GM21528 (cell line): ENCODE measurements around the gene LAMA2.

Experiments
- ATAC-seq: cut with Tn5 transposase; IDR thresholded peaks from one replicate; pipeline ENCODE4 v1.9.1; 2021; ENCODE audit warnings: mild to moderate bottlenecking, moderate library complexity; ENCODE audit not compliant: unreplicated experiment, low FRiP score

Gene LAMA2

DNA sequence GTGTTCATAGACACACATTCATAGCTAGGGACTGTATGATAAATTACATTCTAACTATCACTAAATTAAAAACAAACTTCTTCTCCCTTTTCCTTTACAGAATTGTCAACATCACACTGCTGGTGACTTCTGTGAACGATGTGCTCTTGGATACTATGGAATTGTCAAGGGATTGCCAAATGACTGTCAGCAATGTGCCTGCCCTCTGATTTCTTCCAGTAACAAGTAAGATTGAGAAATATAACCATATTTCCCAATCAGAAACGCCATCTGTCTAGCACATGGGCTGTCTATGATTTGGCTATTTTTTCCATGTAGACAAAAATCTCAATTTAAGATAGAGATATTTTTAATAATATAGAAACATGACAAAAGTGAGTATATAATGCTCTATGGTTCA is 459.3 kb downstream of the LAMA2 start:
- no peak for ATAC-seq

DNA sequence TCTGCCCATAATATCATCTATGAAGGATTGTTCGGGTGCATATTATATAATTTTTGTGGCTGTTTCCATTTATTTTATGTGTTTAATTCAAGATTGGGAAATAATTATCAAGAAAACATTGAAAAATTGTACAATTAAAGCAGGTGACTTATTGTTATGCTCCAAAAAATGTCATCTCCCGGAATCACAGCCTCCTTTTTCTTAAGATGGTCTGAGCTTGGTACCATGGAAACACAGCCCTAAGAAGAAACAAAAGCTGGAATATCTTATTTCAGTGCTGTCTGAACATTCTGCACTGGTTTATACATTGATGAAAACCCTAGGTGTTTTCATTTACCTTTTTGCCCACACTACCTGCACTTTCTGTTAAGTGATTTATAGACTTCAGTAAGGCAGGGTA is 459.9 kb downstream of the LAMA2 start:
- no peak for ATAC-seq

DNA sequence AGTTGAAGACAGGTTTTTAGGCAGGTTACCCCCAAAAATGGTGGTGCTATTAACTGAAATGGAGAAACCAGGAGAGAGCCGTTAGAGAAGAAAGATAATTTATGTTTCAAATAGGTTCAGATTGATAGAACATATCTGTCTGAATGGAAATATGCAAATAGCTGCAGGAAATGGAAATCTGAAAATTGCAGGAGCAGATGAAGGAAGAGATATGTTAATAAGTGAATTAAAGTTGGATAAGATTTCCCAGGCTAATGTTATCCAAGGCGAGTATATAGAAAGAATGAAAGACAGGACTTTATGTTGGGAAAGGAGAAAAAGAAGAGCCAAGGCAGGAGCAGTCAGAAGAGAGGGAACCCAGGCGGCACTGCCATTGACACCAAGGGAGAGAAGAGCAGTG is 461.4 kb downstream of the LAMA2 start:
- ATAC-seq = no peak

DNA sequence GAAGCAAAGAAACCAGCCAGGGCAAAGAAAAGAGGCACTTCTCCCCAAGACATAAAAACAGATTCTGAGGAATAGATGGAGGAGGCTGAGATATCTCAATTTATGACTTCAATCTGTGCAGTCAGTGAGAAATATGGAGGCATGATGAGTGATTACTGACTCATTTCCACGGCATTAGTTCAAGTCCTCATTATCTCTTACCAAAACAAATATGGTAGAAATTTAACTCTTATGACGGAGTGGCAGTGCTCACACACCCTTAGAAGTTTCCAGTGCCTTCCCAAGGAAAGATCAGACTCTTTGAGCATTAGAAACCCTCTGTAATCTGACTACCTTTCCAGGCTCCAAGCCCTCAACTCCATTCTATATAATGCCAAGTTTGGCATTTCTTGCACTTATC is 463.0 kb downstream of the LAMA2 start:
- ATAC-seq = no peak

DNA sequence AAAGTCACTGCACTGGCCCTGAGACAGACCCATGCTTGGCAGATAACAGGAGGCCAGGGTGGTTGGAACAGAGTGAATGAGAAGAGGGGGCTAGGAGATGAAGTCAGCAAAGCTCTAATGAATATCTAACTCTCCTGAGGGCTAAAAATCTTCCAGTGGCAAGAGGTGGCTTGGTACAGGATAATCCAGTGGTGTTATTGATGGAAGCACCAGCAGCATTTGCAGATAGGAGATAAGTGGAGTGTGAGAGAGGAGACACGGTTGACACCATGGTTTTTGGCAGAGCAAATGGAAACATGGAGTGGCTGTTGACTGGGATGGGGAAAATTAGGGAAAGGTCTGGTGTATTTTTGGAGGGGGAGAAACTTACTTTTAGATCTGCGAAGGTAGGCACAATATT is 464.0 kb downstream of the LAMA2 start:
- ATAC-seq = no peak

DNA sequence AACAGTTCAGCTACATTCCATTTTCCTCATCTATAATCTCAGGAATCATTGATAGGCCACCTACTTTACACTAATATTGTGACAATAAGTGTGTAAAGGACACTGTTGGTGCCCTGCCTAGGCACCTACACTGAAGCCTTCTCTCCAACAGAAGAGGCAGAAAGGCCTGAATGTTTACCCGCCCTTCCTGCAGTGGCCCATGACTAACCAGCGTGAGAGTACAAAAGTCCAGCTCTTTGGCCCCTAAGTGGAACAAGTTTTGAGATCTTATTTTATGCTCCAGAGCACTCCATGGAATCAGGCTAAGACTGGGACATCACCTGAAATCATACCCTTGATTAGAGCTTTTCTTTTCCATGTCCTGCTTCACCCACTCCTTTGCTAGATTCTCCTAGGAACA is 467.3 kb downstream of the LAMA2 start:
- ATAC-seq = no peak

DNA sequence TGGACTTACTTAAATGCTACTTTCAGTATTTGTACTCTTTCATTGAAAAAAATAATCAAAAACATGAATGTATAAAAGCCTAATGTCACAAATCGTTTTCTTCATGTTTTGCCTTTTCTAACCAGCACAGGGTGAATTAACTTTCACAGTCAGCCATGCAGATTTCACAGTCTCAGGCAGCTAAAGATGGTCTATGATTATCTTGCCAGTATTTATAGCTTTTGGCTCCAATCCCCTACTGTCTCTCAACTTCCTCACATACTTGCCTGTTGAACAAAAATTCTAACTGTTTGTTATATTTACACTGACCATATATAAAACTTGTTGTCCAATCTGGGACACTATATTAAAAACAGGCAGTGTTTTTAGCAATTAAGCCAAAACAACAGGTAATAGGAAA is 468.9 kb downstream of the LAMA2 start:
- no peak for ATAC-seq

DNA sequence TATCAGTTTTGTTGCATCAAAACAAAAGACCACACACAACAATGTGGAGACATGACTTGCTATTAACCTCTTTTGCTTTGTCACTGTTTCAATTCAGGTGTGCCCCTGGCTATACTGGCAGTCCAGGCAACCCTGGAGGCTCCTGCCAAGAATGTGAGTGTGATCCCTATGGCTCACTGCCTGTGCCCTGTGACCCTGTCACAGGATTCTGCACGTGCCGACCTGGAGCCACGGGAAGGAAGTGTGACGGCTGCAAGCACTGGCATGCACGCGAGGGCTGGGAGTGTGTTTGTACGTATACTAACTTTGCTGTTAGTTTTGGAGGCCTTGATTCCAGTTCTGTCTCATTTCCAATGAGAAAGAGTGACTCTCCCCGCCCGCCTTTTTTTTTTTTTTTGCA is 470.1 kb downstream of the LAMA2 start:
- no peak for ATAC-seq

DNA sequence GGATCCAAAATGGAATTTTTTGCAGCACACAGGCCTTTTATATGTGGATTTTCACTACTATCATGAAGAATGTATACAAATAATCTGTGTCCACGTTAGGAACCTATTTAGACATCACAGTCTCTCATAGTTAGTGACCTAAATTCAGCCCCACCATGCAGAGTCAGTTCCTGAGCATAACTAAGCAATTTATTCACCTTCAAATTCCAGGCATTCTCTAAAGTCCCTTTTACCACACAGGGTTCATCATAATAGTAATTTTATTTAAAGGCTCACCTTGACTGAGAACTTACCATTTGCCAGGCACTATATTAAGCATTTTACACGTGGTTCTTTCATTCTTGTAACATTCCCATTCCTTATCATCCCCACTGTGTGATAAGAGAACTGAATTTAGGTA is 473.2 kb downstream of the LAMA2 start:
- ATAC-seq = no peak

DNA sequence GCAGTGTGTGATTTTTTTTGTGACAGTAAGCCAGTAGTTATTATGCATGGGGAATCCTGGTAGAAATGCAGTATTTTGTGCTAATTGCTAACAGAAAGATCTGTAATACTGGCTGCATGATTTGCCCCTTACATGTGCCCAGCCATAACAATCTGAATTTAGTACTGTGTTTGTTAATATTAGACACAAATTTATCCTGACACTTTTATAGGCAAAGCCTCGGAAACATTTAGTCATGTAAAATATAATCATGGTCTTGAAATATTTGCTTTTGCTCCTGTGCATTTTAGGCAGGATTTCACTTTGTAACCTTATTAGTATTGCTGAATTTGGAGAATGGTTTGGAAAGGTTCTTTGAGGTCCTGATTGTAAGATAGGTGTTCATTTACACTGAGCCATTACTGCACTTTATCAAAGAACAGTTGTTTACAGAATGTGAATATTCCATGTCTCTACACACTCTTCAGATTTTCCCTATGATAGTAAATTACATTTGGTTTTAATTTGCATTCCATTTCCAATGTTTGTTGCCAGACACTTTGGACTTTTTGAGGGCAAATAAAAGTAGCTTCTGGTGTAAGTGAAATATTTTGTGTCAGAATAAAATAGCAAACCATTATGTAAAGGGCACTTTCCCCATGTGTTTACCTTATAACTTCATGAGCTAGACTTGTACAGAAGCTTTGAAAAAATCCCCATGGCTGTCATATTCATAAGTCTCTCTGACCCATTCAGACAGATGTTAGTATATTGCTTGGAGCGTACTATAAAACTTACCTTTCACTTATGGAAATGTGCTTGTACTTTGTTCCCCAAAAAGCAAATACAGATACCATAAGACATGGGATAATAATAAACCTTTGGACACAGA is 477.1 kb downstream of the LAMA2 start:
- ATAC-seq = no peak

DNA sequence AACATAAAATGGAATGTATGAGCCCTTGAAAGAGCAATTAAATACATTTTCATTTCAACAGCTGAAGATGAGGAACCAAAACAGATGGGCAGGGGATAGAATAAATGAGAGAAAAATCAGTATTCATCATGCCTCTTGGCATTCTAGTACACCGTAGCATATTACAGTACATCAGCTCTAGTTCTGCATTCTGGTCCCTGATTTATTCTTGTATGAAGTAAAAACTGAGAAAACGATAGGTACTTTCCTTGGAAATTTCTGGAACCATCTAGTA is 477.7 kb downstream of the LAMA2 start:
- no peak for ATAC-seq

DNA sequence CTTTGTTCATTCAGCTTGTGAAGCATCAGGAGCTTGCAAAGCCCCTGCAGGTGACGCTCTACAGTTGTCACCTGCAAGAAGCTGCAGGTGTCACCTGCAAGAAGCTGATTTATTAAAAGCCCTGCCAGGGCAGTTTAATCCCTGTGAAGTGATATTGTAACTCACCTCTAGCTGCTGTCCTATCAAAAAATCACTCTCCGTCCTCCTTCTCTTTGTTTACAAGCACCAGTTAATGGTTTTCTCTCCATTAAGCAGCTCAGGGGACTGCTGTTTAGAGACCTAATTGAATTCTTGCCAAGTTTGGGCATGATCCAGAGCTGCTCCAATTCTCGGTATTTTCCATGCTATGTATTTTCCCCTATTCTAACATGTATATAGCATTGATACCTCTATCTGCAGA is 481.1 kb downstream of the LAMA2 start:
- no peak for ATAC-seq

DNA sequence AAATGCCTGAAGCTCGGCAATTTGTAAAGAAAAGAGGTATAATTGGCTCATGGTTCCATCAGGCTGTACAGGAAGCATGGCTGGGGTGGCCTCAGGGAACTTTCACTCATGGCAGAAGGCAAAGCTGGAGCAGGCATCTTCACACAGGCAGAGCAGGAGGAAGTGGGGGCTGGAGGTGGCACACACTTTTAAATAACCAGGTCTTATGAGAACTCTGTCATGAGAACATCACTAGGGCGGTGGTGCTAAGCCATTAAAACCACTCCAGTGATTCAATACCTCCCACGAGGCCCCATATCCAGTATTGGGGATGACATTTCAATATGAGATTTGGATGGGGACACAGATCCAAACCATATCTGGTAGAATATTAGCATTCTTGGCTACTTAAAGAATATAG is 481.8 kb downstream of the LAMA2 start:
- no peak for ATAC-seq

DNA sequence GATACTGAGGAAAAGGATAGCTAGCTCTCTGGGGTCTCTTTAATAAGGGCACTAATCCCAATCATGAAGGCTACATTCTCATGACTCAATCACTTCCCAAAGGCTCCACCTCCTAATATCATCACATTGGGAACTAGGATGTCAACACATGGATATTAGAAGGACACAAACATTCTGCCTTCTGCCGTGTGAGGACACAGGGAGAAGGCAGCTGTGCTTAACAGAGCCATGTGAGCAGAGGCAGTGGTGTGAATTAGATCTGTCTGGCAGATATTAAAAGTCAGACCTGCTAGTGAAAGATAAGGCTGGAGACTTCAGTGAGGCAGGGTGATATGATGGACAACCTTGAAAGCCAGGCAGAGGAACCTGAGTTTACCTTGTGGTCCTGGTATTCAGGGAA is 485.1 kb downstream of the LAMA2 start:
- no peak for ATAC-seq

DNA sequence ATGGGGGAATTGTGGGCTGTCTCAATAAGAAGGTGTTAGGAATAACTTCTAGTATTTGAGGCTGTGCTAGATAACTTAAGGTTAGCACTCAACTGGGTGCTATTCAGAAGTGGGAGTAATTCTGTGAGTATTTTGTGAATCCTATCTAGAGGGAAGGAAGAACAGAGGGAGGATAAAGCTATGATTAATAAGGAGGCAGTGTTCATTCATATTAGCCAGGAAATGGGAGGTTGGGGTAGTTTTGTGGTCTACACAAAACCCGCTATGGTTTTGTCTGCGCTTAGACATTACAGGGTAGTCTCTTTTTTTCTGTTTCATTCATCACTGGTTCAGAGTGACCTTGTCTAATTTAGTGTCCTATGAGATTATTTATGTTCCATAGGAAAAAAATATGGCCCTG is 486.0 kb downstream of the LAMA2 start:
- ATAC-seq = no peak

DNA sequence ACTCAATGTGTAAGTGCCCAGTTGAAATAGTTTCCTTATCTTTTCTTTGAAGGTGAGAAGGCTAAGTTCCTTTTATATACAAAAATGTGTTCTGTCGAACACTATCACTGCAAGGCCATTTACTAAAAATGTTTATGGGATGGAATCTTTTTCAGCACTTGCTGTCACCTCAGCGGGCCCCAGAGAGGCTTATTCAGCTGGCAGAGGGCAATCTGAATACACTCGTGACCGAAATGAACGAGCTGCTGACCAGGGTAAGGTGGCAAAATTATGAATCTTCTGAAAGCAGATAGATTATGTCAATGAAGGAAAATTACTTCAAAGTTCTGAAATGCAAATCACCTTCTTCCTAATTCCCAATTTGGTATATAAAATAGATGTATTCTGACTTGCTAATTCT is 486.8 kb downstream of the LAMA2 start:
- no peak for ATAC-seq

DNA sequence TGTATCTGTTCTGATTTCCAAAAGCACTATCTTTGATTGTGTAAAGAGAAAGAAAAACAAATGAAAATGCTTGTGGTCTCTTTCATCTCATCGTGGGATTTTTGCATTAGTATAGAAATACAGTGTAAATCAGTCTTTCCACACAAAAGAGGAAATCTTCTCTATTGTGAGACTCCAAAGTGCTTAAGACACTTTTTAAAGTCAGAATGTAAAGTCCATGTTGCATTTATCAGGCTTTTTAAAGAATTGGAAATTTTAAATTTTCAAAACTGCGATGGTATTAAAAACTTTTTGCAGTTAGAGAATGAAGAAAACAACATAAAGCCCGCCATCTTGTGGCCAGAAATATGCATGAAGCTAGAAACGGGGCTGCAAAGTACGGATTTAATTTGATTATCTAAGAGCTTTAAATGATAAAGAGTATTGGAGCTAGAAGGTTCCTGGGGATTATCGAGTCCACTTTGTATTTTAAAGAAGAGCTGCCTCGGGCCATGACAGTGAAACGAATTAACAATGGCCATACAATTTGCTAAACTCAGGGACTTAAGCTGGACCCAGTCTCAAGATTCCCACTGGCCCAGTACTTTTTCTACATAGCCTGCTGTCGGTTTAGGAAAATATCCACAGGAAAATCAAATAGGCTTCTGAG is 487.5 kb downstream of the LAMA2 start:
- no peak for ATAC-seq

DNA sequence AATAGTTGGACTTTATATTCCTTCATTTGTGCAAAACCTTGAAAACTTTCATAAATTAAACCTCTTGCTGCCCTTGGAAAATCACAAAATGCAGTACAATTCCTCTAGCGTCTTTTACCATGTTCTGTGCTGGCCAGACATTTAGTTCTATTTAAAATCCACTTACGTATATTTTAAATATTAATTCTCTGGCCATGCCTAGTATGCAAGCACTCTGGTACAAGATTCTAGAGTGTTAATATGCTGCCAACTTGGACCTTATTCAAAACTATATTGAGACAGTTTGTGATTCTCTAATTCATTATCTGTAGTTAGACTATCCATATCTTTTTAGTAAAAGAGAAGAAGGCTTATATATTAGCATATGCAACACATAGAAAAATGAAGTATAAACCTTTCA is 498.9 kb downstream of the LAMA2 start:
- no peak for ATAC-seq

DNA sequence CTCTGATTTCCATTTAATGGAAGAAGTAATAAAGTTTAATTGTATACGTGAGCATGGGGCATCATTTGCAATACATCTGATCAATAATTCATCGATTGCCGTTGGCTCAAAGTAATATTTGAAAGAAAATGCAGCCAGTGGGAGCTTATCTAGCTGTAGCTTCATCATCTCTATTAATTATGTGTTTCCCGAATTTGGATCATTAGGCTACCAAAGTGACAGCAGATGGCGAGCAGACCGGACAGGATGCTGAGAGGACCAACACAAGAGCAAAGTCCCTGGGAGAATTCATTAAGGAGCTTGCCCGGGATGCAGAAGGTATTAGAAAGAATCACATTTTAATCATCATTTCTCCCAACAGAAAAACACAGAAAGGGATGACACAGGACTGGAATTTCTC is 500.0 kb downstream of the LAMA2 start:
- no peak for ATAC-seq

DNA sequence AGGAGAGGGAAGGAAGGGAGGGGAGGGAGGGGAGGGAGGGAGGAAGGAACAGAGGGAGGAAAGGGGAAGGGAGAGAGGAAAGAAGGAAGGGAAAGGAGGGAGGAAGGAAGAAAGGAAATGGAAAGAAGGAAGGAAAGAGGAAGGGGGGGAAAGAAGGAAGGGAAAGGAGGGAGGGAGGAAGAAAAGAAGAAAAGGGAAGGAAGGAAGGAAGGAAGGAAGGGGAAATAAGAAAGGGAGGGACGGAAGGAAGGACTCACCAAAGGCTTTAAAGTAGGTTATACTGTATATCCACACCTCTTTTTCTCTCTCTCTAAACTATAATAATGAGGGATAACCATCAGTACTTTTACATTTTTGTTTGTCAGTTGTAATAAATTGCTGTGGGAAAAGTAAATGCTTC is 502.2 kb downstream of the LAMA2 start:
- no peak for ATAC-seq

DNA sequence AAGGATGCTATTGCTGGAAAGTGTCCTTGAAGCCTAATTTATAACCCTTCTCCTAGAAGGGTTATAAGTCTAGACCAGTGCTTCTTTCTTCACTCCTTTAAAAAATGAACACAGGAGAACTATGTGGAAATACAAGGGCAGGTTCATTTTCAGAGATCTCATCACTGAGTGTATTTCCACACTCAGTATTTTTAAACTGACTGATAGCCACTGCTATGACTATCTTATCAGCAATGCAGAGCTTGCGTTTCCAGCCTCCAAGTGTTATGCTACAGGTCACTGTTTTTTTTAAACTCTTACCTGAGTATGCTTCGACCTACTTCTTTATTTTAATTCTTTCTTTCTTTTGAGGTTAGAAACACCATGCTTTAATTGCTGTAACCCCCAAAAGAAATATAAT is 508.0 kb downstream of the LAMA2 start:
- ATAC-seq = no peak

DNA sequence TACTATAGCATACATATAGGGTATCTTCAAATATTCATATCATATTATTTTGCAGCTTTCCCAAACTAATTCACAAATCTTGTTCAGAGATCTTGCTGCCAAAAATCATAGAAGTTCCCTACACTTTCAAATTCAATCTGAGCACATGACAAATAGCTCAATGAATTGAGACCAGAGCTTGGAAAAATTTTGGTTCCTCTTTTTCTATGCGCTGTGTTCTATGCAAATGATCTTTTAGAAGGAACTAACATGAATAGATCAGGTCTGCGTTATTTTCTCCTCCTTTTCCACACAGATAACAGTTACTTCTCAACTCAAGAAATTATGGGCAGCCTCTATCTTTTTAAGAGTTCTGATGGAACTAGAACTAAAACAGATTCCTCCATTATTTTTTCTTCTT is 510.7 kb downstream of the LAMA2 start:
- no peak for ATAC-seq

DNA sequence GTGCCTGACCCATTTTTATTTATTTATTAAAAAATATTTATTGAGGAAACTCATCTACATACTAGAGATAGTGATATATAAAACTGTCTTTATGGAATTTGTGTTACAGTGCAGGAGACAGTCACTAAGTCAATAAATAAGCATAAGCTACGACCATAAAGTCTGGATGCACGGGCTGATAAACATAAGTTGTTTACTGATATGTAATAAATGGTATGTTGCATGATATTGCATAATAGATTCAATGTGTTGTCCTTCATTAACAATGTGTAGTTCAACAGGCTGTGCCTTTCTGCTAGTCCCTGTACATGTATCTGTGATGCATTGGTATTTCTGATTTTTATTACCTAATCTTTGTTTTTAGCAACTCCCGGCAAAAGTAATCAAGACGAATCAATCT is 515.8 kb downstream of the LAMA2 start:
- ATAC-seq = no peak
